Measurements from ENCODE around the gene WDR11.
"Not testable (repeated sequence)": the region's sequence is repeated elsewhere in the genome, so short reads cannot be mapped to it uniquely, and the experiment has no call there.

The WDR11 gene

GRCh38 chr10:120841522-120842189 lies 9.5 kb upstream of the WDR11 start:
- DNase-seq, result no peak

- DNase-seq, result no peak
Measured at GRCh38 chr10:120854388-120854787, 3.2 kb downstream of the WDR11 start.

GRCh38 chr10:120861178-120861855 lies 10.2 kb downstream of the WDR11 start:
- DNase-seq, result no peak

GRCh38 chr10:120873741-120874140 lies 22.6 kb downstream of the WDR11 start:
- no peak for DNase-seq

GRCh38 chr10:120883071-120883470 lies 31.9 kb downstream of the WDR11 start:
- no peak for DNase-seq

- no peak for DNase-seq
Measured at GRCh38 chr10:120887482-120887881, 36.3 kb downstream of the WDR11 start.

- no peak for DNase-seq
Measured at GRCh38 chr10:120891365-120891764, 40.2 kb downstream of the WDR11 start.

- DNase-seq, result no peak
Measured at GRCh38 chr10:120894556-120894955, 43.4 kb downstream of the WDR11 start.

- no peak for DNase-seq
Measured at GRCh38 chr10:120897343-120897742, 46.2 kb downstream of the WDR11 start.

GRCh38 chr10:120905268-120905667 lies 54.1 kb downstream of the WDR11 start:
- DNase-seq, result no peak

- DNase-seq, result no peak
Measured at GRCh38 chr10:120917521-120918250, 66.5 kb downstream of the WDR11 start.

- DNase-seq, result not testable (repeated sequence)
Measured at GRCh38 chr10:120923886-120924285, 72.7 kb downstream of the WDR11 start.

- no peak for DNase-seq
Measured at GRCh38 chr10:120926611-120927010, 75.4 kb downstream of the WDR11 start.

- DNase-seq, result no peak
Measured at GRCh38 chr10:120927352-120927751, 76.2 kb downstream of the WDR11 start.

GRCh38 chr10:120929166-120929565 lies 78.0 kb downstream of the WDR11 start:
- no peak for DNase-seq

- no peak for DNase-seq
Measured at GRCh38 chr10:120931423-120931822, 80.3 kb downstream of the WDR11 start.

- no peak for DNase-seq
Measured at GRCh38 chr10:120931999-120932398, 80.8 kb downstream of the WDR11 start.

- DNase-seq, result no peak
Measured at GRCh38 chr10:120938822-120939221, 87.7 kb downstream of the WDR11 start.

GRCh38 chr10:120940299-120940900 lies 89.2 kb downstream of the WDR11 start:
- no peak for DNase-seq

GRCh38 chr10:120941501-120941900 lies 90.3 kb downstream of the WDR11 start:
- DNase-seq, result no peak

GRCh38 chr10:120942806-120943413 lies 91.7 kb downstream of the WDR11 start:
- peak; percentile 79 for DNase-seq

- DNase-seq, result no peak
Measured at GRCh38 chr10:120943542-120943941, 92.4 kb downstream of the WDR11 start.

- DNase-seq, result no peak
Measured at GRCh38 chr10:120944586-120945125, 93.5 kb downstream of the WDR11 start.
